GM08714 (cell line): ENCODE results near the gene RASGEF1C.
"Not testable (repeated sequence)": the region's sequence is repeated elsewhere in the genome, so short reads cannot be mapped to it uniquely, and the experiment has no call there.

Source experiments
- H3K4me3 ChIP-seq: fragments of 200-500 bp; sonication (Bioruptor generic); 2 replicates; pipeline ENCODE4 v1.5.1; 2014; ENCODE audit warnings: mild to moderate bottlenecking, low read length, inconsistent platforms
- ZNF274 ChIP-seq: IDR thresholded peaks from 2 replicates; pipeline ENCODE4 v1.6.1; 2012; ENCODE audit warnings: mild to moderate bottlenecking, low read depth, low read length

Gene RASGEF1C

DNA sequence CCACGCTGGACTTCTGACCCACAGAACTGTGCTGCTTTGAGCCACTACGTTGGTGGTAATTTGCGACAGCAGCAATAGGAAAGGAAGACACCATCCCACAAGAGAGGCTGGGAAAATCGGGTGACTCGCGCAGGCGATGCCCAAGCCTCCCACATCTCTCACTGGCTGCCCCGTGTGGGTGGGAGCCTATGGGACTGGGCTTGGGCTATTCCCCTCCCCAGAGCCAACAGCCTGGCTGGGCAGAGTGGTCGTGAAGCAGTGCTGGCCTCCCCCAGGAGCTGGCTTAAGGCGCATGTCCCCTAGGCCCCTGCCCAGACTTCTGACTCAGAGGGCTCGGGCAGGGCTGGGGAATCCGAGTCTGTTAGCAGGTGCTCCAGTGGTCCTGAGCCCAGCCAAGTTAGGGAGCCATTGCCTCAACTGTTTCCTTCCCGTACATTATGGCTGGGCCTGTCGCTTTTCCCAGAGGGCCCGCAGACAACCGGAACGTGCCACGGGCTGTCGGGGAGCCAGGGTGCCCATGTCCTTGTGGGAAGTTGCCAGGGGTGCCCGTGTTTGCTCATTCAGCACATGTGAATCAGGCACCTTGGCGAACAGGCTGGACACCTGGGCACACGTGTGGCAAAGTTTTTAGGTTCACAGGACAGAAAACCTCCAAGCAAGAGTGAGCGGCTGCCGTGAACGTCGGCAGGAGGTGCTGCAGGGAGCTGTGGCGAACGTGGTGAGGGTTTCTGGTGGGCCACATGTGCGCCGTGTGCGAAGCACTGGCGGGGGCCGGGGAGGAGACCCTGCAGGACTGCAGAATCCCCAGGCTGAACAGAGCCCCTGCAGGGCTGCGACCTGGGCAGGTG lies 7.0 kb upstream of the RASGEF1C start:
- no peak overlapping the region for H3K4me3 ChIP-seq
- no peak for TF ChIP-seq ZNF274

DNA sequence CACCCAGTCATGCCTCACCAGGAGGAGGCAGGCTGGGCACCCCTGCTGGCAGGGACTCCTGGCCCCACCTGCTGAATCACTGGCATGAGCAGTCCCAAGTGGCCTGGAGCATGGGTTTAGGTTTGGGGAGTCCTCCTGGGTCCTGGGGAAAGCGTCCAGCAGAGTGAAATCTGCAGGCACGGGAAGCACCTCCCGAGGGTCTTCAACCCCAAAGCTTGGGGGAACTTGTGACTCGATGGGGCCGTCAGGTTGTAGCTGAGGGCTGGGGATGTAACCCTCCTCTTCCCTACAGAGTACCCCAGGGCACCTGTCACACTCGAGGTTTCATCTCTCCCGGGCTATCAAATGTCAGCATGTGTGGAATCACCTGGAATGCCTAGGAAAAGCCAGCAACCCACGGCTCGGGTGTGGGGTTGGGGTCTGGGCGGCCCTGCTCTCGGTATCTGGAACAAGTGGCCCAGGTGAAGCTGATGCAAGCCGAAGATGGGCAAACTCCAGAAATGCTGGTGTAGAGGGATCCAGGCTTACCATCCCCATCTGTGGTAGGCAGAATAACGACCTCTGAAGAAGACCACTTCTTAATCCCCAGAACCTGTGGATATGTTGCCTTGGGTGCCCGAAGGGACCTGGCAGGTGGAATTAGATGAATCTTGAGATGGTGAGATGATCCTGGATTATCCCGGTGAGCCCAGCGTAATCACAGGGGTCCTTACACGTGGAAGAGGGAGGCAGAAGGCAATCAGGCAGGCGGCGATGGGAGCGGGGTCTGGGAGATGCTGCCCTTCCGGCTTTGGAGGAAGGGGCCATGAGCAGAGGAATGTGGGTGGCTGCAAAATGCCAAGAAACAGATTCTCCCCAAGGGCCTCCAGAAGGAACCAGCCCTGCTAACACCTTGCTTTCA lies 6.1 kb upstream of the RASGEF1C start:
- H3K4me3 ChIP-seq: no peak overlapping the region
- TF ChIP-seq ZNF274: no peak

DNA sequence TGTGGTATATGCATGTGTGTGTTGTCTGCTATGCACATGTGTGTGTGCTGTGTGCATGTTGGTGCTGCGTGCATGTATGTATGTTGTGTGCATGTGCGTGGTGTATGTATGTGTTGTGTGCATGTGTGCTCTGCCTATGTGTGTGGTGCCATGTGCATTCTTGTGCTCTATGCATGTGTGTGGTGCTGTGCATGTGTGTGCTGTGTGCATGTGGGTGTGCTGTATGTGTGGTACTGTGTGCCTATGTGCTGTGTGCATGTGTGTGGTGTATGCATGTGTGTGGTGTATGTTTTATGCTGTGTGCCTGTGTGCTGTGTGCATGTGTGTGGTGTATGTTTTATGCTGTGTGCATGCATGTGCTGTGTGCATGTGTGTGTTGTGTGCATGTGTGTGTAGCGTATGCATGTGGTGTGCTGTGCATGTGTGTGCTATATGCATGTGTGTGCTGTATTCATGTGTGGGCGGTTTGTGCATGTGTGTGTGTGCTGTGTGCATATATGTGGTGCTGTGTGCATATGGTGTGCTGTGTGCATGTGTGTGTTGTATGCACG lies 4.7 kb upstream of the RASGEF1C start:
- no peak for TF ChIP-seq ZNF274

DNA sequence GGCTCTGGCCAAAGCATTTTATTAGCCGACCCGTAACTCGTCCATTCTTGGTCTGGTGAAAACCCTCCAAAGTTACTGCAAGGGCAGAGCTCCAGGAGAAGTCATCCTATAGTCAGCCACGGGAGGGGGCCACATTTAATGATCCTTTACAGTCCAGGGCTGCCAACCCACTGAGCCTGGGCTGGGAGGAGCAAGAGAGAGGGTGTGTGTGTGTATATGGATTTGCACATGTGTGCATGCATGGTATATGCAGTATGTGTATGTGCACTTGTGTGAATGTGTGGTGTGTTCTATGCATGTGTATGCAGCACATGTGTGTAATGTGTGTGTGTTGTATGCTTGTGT lies 4.2 kb upstream of the RASGEF1C start:
- TF ChIP-seq ZNF274: no peak
- H3K4me3 ChIP-seq: no peak overlapping the region

More for the DNA sequence above, 4.7 kb upstream of the RASGEF1C start:
- no peak overlapping the region for H3K4me3 ChIP-seq

DNA sequence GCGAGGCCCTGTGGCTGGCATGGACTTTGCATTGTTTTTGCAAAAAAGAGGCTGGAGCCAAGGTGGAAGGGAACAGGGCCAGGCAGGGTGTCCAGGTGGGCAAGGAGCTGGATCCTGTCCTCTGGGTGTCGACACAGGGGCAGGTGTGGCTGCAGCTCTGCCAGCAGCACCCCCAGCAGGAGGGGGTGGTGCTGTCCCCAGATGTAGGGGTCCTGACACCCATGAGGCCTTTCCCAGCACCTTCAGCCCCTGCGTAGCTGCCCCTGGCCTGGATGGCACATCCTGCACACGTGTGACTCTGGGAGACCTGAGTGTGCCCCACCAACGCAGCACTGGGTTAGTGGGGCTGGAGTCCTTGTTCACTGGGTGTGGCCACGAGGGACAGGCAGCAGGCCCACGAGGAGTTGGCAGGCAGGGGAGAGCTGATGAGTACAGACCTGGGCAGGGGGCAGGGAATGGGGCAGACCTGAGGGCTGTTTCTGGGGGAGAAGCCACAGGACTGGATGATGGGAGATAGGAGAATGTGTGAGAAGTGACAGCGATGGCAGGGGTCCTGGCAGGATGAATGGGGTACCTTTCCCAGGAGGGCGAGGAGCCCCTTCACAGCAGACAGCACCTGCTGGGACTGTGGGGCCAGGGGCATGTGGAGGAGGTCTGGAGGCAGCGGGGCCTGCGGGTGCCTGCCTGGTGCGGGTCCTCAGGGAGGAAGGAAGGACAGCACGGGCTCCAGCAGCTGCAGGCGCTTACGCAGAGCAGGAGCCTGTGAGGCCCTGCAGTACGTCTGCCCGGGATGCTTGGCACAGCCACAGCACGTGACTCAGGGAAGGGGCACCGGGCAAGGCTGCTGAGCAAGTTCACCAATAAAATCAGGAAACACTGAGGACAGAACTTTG lies 3.6 kb upstream of the RASGEF1C start:
- TF ChIP-seq ZNF274: no peak
- H3K4me3 ChIP-seq: no peak overlapping the region

DNA sequence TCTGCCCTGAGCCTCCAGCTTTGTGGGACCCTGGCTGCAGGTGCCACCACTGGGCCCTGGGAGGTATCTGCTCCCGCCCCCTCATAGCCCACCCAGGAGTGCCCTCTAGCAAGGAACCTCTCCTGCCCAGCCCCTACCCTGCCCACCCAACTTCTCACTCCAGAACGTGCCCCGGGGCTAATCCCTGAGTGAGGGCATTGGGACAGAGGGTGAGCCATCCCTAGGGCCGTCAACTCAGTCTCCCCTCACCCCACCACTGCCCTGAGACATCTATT lies 2.7 kb upstream of the RASGEF1C start:
- no peak overlapping the region for H3K4me3 ChIP-seq
- no peak for TF ChIP-seq ZNF274

DNA sequence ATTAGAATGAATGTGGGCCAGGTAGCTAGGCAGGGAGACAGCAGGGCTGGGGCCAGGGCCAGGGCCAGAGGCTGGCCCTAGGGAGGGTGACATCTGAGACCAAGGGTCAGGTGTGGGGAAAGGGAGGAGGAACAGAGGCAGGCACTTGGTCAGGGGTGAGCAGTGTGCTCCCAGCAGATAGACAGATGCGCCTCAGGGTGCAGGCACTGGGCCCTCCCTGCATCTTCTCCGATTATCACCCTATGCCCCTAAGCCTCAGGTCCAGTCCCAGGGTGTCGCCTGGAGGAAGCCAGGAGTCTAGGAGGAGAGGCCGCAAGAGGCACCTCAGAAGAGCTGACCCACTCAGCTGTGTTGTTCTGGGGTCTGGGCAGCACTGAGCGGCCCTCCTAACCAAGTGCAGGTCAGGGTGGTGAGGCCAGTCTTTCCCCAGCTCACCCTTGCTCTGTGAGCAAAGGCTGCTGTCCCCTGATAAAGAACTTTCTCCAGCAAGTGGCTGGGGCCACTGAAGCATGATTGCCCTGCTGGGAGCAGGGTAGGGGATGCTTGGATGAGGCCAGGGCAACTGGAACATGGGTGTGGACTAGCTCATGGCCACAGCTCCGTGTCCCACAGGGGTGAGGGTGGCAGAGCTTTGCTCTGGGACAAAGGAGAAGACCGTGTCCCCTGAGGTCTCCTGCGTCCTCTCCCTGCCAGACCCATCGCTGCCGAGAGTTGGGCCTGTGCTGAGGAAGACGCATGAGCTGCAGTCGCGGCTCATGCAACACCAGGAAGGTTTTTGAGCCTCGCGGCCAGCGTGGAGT lies 2.1 kb upstream of the RASGEF1C start:
- TF ChIP-seq ZNF274: no peak
- no peak overlapping the region for H3K4me3 ChIP-seq

DNA sequence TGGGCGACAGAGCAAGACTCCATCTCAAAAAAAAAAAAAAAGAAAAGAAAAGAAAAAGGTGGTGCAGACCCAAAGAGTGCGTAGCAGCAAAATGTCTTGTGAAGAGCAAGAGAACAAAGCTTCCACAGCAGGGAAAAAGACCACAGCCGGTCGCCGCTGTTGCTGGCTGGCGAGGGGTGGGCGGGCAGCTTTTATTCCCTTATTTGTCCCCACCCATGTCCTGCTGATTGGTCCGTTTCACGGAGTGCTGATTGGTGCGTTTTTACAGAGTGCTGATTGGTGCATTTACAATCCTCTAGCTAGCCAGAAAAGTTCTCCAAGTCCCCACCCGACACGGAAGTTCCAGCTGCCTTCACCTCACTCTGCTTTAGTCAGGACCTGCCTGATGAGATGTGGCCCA lies 1.1 kb upstream of the RASGEF1C start:
- H3K4me3 ChIP-seq: not testable (repeated sequence)

DNA sequence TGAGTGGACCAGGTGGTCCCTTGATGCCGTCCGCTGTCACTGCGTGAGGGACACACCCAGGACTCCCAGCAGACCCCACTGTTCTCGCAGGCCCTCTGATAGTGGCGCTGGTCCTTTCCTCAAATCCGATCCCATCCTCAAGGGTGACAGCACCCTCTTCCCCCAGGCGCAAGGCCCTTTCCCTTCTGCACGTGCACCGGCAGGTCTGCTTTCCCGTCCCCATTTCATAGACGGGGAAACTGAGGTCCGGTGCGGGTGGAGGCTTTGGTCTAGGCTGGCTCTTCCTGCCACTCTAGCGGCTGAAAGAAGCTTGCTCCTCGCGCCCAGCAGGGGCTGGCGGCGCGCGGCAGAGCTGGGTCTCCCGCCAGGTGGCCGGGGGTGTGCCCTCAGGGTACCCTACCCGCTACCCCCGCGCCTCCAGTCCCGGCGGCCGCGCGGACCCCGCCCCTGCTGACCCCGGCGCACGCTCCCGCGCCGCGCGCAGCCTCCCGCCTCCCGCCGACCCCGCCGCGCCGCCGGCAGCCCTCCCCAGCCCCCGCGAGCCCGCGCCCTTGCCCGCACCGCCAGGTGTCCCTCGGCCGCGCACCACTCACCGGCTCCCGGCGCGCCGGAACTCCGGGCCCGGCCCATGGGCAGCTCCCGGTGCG lies 453 bp downstream of the RASGEF1C start:
- TF ChIP-seq ZNF274: no peak
- H3K4me3 ChIP-seq: no peak overlapping the region

DNA sequence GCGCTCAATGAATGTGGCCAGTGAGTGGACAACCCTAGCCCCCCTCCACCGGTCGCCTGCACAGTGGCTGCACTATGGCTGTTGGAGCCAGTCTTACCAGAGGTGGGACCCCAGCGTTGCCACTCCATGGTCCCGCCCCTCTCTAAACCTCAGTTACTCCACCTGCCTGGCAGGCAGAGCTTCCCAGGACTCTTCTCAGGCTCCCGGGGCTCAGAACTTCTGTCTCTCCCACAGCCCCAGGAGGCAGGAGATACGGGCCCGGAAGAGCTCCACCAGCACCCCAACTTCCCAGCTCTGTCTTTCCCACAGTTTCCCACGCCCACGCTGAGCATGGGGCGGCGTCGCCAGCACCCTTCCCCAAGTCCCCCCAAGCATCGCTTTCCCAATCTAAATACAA lies 975 bp downstream of the RASGEF1C start:
- TF ChIP-seq ZNF274: no peak
- H3K4me3 ChIP-seq: no peak overlapping the region

DNA sequence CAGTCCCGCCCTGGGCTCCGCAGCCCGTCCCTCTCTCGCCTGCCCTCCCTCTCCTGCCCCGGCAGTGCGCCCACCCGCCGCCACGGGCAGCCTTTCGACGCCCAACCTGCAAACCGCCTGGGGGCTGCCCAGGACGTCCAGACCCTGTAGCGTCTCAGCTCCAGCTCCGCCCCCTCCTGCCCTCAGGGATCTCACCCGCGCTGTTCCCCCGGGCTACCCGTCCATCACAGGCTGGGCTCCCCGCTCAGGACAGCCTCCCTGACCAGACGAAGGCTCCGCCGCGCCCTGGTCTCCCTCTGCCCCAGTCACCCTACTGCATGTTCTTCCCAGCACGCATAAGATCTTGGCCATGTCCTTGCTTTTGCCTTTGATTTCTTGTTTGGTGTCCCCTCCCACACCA lies 1.4 kb downstream of the RASGEF1C start:
- no peak for TF ChIP-seq ZNF274
- no peak overlapping the region for H3K4me3 ChIP-seq

DNA sequence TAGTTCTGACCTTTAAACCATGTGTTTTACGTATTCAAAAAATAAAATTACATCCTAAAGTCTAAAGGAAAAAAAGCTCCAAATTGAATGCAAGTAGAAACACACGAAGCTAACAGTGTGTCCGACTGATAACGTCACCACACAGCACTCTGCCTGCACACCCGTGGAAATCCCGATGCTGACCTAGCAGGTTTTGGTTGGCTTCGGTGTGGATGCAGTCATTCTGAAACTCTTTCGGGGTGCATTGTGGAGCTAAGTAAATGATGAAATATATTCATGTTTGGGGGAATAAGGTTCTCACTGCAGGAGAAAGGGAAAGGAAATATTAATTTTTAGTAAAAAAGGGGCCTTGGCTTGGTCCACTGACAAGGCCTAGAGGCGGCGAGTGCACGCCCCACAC lies 2.0 kb downstream of the RASGEF1C start:
- no peak for TF ChIP-seq ZNF274
- no peak overlapping the region for H3K4me3 ChIP-seq

DNA sequence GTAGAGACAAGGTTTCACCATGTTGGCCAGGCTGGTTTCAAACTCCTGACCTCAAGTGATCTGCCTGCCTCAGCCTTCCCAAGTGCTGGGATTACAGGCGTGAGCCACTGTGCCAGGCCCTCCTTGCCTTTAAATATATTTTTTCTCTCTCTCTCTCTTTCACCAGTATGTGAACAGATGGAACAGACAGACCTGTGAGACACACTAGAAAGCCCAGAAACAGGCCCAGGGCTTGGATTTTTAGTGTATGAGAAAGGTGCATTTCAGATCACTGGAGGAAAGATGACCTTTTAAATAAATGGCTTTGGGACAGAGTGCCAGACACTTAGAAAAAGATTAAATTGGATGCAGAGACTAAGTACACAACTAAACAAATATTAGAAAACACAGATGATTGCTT lies 3.1 kb downstream of the RASGEF1C start:
- no peak overlapping the region for H3K4me3 ChIP-seq
- TF ChIP-seq ZNF274: no peak
